GM23248 (cell line): Measurements from ENCODE around the gene CNTNAP1.
"Not testable (repeated sequence)": the region's sequence is repeated elsewhere in the genome, so short reads cannot be mapped to it uniquely, and the experiment has no call there.

Experiments used
- EZH2 ChIP-seq: fragments of 200-600 bp; sonication (generic); IDR thresholded peaks from 2 replicates; pipeline ENCODE4 v1.6.1; 2018; ENCODE audit warnings: antibody characterized with exemption, mild to moderate bottlenecking; ENCODE audit not compliant: insufficient read depth, poor library complexity, severe bottlenecking
- EZH2phosphoT487 ChIP-seq: fragments of 200-600 bp; sonication (generic); IDR thresholded peaks from 2 replicates; pipeline ENCODE4 v1.6.1; 2018; ENCODE audit warnings: antibody characterized with exemption, moderate library complexity, mild to moderate bottlenecking, low read depth; ENCODE audit not compliant: insufficient read depth

DNA sequence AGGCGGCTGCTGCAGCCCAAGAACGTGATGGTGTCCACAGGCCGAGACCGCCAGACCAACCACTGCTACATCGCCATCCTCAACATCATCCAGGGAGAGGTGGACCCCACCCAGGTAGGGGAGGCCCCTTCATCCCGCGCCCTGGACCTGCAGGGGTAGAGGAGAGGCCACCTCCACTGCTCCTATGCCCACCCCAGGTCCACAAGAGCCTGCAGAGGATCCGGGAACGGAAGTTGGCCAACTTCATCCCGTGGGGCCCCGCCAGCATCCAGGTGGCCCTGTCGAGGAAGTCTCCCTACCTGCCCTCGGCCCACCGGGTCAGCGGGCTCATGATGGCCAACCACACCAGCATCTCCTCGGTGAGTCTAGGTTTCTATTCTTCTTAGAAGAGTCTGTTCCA, 16.2 kb upstream of the CNTNAP1 start:
- TF ChIP-seq EZH2, EZH2phosphoT487: not testable (repeated sequence)
